ENCODE measurements around the gene SERPINE1.

GRCh38 chr7:101126651-101127459 is at the start of gene SERPINE1:
- peak in 2 of 3 experiments; percentile 41 to 43; a peak in 3 of 6 replicates for TF ChIP-seq CTCF (IDR thresholded peaks at IDR 0.05 in 2 of 3, conservative IDR thresholded peaks at IDR 0.05 in 1 of 3; ENCODE audit: borderline replicate concordance in 1 of 3, insufficient read depth in 1 of 3, low read depth in 2 of 3, low read length in 2 of 3)
- peak; percentile 71 for TF ChIP-seq POLR2A (IDR thresholded peaks at IDR 0.05; ENCODE audit: borderline replicate concordance, extremely low read depth, insufficient read depth, insufficient read length)
- TF ChIP-seq YY1 (IDR thresholded peaks at IDR 0.05; ENCODE audit: extremely low read depth, insufficient replicate concordance, low read depth, low read length): peak; percentile 1
- no peak for TF ChIP-seq MAX (IDR thresholded peaks at IDR 0.05)
- no peak for TF ChIP-seq ZNF274 (IDR thresholded peaks at IDR 0.05; ENCODE audit: low read depth, low read length)
